MM.1S (cell line): ENCODE results near the gene RGSL1.

Experiments
- DNase-seq: peaks from one replicate; pipeline ENCODE4 v3.0.0-alpha.2; 2015
- H2AFZ ChIP-seq: fragments of 300-600 bp; sonication (generic); 2 replicates; pipeline ENCODE4 v1.6.0; 2016; ENCODE audit warnings: antibody characterized with exemption, low read length
- H3F3A ChIP-seq: fragments of 300-600 bp; sonication (generic); 2 replicates; pipeline ENCODE4 v1.6.1; 2016; ENCODE audit warnings: mild to moderate bottlenecking, antibody characterized with exemption, low read length, moderate library complexity, mixed read lengths; ENCODE audit not compliant: insufficient read depth
- H3K27ac ChIP-seq: fragments of 300-600 bp; sonication (generic); 2 replicates; pipeline ENCODE4 v1.5.1; 2016; ENCODE audit warnings: mild to moderate bottlenecking, low read length
- H3K27me3 ChIP-seq: fragments of 300-600 bp; sonication (generic); replicated peaks from 2 replicates; pipeline ENCODE4 v1.6.0; 2016; ENCODE audit warnings: low read length; ENCODE audit not compliant: insufficient read depth
- H3K36me3 ChIP-seq: fragments of 300-600 bp; sonication (generic); replicated peaks from 2 replicates; pipeline ENCODE4 v1.6.1; 2016; ENCODE audit warnings: mild to moderate bottlenecking, low read length, mixed read lengths; ENCODE audit not compliant: insufficient read depth
- H3K4me1 ChIP-seq: fragments of 300-600 bp; sonication (generic); 2 replicates; pipeline ENCODE4 v1.6.1; 2016; ENCODE audit warnings: low read length, mixed read lengths
- H3K4me2 ChIP-seq: fragments of 300-600 bp; sonication (generic); 2 replicates; pipeline ENCODE4 v1.6.0; 2016; ENCODE audit warnings: low read depth, low read length
- H3K4me3 ChIP-seq: fragments of 300-600 bp; sonication (generic); 2 replicates; pipeline ENCODE4 v1.5.1; 2016; ENCODE audit warnings: low read length, mixed read lengths
- H3K79me2 ChIP-seq: fragments of 300-600 bp; sonication (generic); 2 replicates; pipeline ENCODE4 v1.6.1; 2016; ENCODE audit warnings: mixed run types, low read length, mixed read lengths
- H3K9ac ChIP-seq: fragments of 300-600 bp; sonication (generic); 2 replicates; pipeline ENCODE4 v1.6.1; 2016; ENCODE audit warnings: low read length, mixed read lengths
- H3K9me2 ChIP-seq: fragments of 300-600 bp; sonication (generic); replicated peaks from 2 replicates; pipeline ENCODE4 v1.6.1; 2016; ENCODE audit warnings: mild to moderate bottlenecking, low read length, mixed read lengths; ENCODE audit not compliant: insufficient read depth
- H3K9me3 ChIP-seq: fragments of 300-600 bp; sonication (generic); replicated peaks from 2 replicates; pipeline ENCODE4 v1.6.1; 2016; ENCODE audit warnings: mild to moderate bottlenecking, low read length, mixed read lengths; ENCODE audit not compliant: insufficient read depth
- H4K20me1 ChIP-seq: fragments of 300-600 bp; sonication (generic); 2 replicates; pipeline ENCODE4 v1.6.1; 2016; ENCODE audit warnings: mild to moderate bottlenecking, low read length, moderate library complexity, mixed read lengths; ENCODE audit not compliant: insufficient read depth
- CTCF ChIP-seq: fragments of 300-600 bp; sonication (generic); IDR thresholded peaks from 2 replicates; pipeline ENCODE4 v1.5.1; 2016; ENCODE audit warnings: antibody characterized with exemption, low read length, mixed read lengths
- EZH2 ChIP-seq: fragments of 300-600 bp; sonication (generic); optimal IDR thresholded peaks from 2 replicates; pipeline ENCODE3; 2017; ENCODE audit warnings: low read depth, mild to moderate bottlenecking, antibody characterized with exemption, low read length, mixed read lengths
- EZH2phosphoT487 ChIP-seq: fragments of 300-600 bp; sonication (generic); IDR thresholded peaks from 2 replicates; pipeline ENCODE4 v1.6.1; 2018; ENCODE audit warnings: antibody characterized with exemption, low read length

Gene RGSL1

GRCh38 chr1:182495693-182496092, 45.7 kb downstream of the RGSL1 start:
- Histone ChIP-seq H2AFZ (no peak overlapping the region), H3K4me3 (no peak overlapping the region), H3K27me3 (no peaks in the 10 kb centered on the region), H3K4me2 (no peak overlapping the region), H3K36me3 (no peaks in the 10 kb centered on the region), H3K9me2 (no peaks in the 10 kb centered on the region), H3K79me2 (no peaks in the 10 kb centered on the region), H4K20me1 (no peaks in the 10 kb centered on the region), H3K4me1 (no peaks in the 10 kb centered on the region), H3K9me3 (no peaks in the 10 kb centered on the region), H3K9ac (no peak overlapping the region), H3F3A (no peaks in the 10 kb centered on the region), H3K27ac (no peak overlapping the region)
- TF ChIP-seq EZH2 = no peak
- no peak for TF ChIP-seq CTCF
- TF ChIP-seq EZH2phosphoT487 = no peak
- DNase-seq = no peak

- Histone ChIP-seq H3F3A (no peaks in the 10 kb centered on the region), H3K27me3 (no peaks in the 10 kb centered on the region), H3K36me3 (no peaks in the 10 kb centered on the region), H4K20me1 (no peaks in the 10 kb centered on the region), H3K9me2 (no peaks in the 10 kb centered on the region), H3K79me2 (no peaks in the 10 kb centered on the region), H3K9ac (no peak overlapping the region), H3K9me3 (no peaks in the 10 kb centered on the region), H3K4me2 (no peak overlapping the region), H2AFZ (no peak overlapping the region), H3K27ac (no peak overlapping the region), H3K4me1 (no peaks in the 10 kb centered on the region), H3K4me3 (no peak overlapping the region)
- TF ChIP-seq EZH2phosphoT487 = no peak
- TF ChIP-seq EZH2 = no peak
- no peak for TF ChIP-seq CTCF
- DNase-seq = peak; percentile 2
Measured at GRCh38 chr1:182507685-182508084, 57.7 kb downstream of the RGSL1 start.

- Histone ChIP-seq H2AFZ (no peak overlapping the region), H3K79me2 (no peaks in the 10 kb centered on the region), H3K4me3 (no peak overlapping the region), H3K9me3 (no peaks in the 10 kb centered on the region), H3K9me2 (no peaks in the 10 kb centered on the region), H3K27ac (no peak overlapping the region), H3K4me2 (no peak overlapping the region), H3K4me1 (no peaks in the 10 kb centered on the region), H3K27me3 (no peaks in the 10 kb centered on the region), H3K9ac (no peak overlapping the region), H4K20me1 (no peaks in the 10 kb centered on the region), H3F3A (no peaks in the 10 kb centered on the region), H3K36me3 (no peaks in the 10 kb centered on the region)
- peak; percentile 3 for DNase-seq
- TF ChIP-seq EZH2phosphoT487 (no peak), CTCF (no peak), EZH2 (no peak)
Measured at GRCh38 chr1:182515556-182515955, 65.6 kb downstream of the RGSL1 start.
